Nucleus accumbens (tissue), 56 donors: Measurements from ENCODE around the gene PAPSS1.
"Not testable (repeated sequence)": the region's sequence is repeated elsewhere in the genome, so short reads cannot be mapped to it uniquely, and the experiment has no call there.

Experiments used
- DNase-seq, 56 donors: peaks; one replicate each; lab custom pipeline; 2025; lab: John Stamatoyannopoulos, UW

Gene PAPSS1

DNA sequence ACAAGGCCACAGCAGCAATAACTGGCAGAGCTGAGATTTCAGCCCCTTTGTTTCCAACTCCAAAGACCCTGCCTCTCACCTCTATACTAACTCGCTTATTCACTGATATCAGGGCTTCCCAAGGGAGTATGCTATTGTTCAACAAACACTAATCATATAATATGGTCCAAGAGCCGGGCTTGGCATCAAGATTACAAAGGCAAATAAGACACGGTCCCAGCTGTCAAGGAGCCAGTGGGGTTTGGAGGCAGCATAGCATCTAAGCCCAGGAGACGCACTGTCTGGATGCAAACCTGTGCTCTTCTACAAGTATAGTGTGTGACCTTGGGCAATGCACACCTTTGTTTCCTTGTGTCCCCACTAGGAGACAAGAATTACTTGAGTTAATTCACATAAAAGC is 28.7 kb downstream of the PAPSS1 start:
- DNase-seq, result no peak

DNA sequence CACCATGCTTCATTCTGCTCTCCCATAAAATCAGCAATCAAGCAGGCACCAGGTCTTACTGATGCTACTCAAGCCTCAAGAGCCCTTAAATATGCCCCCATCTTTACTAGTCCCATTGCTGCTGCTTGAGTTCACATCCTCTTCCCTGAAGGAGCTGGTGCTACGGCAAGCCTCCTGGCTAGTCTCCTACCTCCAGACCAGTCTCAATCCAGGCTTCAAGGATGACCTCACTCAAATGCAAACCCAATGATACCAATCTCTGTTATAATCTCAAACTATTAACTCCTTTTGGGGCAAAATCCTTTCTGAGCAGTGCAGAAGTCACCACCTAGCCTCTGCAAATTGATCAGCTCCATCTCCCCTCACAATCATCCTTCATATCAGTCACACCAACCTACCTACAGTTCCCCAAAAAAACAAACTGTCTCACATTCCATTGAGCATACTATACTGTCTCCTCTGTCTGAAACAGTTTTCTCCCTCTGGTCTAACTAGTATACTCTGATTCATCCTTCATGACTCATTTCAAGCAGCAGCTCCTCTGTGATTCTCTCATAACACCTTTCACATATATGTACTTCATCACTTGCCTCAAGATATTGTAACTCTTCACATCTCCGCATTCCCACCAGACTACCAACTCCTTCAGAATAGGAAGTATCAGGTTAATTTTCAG is 30.0 kb downstream of the PAPSS1 start:
- no peak for DNase-seq

DNA sequence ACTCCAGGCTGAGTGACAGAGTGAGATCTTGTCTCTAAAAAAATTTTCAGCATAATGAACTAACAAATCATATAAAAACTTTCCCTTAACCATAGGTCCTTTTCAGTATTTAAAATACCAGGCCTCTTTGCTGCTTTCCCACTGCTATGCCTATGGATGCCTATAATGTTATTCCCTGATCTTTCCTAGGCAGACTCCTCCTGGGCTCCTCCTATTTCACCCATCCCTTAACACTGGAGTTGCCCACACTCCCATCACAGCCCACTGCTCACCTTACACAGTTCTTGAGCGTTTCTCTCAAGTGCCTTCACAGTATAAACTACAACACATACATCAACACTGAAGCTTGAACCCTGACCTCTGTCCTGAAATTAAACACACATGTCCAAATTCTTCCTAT is 31.6 kb downstream of the PAPSS1 start:
- DNase-seq, result no peak

DNA sequence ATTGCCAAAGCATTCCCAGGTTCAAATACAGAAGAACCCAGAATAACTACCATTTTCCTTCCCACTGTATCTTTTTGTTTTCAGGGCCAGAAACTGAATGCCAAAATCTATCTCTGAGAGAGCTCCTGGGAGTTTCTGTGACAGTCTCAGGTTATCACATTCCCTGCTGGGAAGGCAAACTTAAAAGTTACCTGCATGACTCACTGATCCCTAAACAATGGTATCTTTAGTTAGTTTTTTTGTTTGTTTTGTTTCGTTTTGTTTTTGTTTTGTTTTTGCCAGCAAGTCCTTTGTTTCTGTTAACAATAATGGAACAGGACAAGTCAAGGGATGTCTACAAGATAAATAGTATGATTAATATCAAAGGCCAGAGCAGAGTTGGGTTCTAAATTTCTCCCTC is 34.3 kb downstream of the PAPSS1 start:
- no peak for DNase-seq

DNA sequence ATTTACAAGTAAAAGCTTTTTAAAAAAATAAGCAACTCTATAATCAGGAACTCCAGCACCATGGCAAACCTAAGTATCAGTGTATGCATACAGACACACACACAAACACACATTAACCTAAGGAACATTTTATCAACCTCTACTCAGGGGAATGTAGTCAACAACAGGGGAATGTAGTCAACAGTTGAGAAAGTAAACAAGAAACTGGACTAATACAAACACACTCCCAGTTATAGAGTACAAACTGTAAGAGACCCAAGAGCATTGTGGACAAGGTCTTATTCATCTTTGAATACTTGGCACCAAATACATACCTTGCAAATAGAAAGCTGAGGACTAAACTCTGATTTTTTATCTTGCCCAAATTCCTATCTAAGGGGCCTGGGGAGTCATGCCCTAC is 36.2 kb downstream of the PAPSS1 start:
- DNase-seq, result no peak

DNA sequence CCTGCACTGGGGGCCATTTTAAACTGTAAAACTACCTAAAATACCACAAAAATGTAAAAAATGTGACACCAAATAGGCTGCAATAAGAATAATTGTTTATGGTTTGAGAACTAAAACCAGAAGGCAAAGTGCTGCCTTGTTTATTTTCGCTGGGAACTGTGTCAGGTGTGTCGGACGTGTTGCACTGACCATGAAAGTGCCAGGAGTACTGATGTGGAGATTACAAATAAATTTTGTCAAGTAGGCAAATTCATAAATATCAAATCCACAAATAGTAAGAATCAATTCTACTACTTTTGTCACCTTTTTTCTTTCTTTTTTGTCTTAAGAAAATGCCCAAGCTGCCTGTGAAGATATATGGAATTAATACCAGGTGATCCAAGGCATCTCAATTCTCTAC is 37.7 kb downstream of the PAPSS1 start:
- no peak for DNase-seq

DNA sequence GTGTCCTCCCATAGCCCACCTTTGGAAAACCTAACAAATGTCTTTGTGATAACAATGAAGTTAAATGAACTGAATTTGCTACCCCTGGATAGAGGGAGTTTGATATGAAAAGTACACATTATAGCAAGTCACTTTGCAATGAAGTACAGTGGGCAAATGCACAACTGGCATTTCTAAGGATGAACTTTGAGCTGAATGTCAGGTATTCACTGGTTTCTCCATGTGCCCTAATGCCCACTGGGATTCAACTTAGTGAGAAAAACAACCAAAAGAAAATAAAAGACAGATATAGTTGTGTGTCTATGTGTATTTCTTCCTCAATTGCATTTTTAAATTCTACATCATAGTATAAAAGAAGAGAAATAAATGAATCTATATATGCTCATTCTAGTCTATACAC is 51.0 kb downstream of the PAPSS1 start:
- no peak for DNase-seq

DNA sequence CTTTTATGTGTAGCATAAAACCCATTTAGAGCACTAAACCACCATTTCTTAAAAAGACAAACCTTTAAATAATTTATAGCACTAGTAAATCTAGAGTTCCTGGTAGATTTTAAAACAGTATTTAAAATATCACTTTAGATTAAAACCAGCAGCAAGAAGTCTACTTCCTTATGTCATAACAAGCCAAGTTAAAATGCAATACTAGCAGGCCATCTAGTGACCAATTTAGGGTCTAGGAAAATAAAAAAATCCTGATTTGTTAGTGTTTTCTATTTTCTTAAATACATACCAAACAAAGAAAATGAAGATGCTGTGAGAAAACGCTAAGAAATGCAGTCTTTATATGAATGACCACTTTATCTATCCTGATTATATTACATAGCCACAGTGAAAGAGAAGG is 53.9 kb downstream of the PAPSS1 start:
- no peak for DNase-seq

DNA sequence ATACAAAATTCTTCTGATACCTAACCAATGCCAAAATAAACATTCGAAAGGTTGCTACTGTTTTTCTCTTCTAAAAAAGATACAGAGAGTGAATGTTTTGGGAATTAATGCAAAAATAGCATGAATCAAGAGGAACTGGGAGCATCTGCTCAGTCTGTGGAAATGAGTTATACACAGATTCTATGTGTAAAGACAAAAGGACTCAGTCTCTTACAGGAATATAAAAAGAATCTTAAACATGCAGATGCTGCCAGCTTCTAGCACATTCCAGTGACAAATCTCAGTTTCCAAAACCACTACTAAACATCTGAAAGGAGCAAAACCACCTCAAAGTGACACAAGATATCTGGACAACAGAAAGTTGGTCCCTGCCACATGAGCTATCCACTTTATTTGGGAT is 55.0 kb downstream of the PAPSS1 start:
- DNase-seq, result no peak

DNA sequence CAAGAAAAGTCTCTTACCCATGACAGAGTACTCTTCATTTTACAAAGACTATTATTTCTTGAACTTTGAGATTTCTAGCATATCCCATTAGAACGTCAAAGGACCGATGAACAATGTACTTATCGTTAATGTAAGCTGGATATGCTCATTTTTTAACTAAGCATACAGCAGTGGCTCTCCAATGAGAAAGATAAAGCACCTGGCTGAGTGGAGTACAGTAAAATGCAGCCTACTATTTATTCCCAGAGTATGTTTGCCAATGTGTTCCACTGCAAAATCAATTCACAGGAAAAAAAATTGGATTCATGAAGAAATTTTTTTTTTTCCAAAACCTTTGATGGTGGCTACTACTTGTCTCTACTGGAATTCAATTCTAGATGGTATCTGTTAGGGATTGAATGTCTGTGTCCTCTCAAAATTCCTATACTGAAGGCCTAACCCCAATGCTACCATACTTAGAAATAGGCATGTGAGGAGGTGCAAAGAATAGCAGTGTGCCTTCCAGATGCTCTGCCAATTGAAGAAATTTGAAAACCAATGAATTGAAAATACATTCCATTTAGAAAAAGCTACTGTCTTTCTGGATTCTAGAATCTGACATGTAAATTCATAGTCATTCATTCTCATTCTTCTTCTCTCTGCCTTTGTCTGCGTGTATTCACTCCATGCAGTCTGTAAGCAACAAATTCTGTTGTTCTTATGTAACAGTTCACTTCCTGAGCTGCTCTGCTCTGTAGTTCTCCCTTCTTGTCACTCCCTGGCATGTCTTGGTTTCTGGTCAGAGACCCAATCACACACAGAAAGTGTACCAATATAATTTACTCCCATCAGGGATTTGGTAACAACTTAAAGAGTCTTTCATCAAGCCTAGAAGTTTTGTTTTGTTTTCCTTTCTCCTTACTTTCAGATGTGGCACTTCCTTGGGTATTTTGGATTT is 61.4 kb downstream of the PAPSS1 start:
- DNase-seq, result no peak

DNA sequence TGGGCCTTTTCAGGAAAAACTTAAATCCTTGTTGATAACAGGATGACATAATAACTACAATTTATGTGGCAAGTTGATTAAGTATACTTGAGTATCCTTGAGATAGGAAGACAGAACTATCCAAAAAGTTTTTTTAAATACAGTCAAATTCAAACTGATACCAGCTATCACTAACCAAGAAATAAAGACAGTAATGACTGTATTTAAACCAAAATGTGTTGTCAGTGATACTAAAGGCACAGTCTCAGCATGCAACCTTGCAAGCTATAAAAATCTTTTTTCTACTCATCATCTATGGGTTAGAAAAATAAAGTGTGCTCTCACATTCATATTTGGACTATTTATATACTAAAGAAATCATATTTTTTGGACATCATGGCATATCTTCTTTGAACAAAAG is 64.7 kb downstream of the PAPSS1 start:
- DNase-seq, result no peak

DNA sequence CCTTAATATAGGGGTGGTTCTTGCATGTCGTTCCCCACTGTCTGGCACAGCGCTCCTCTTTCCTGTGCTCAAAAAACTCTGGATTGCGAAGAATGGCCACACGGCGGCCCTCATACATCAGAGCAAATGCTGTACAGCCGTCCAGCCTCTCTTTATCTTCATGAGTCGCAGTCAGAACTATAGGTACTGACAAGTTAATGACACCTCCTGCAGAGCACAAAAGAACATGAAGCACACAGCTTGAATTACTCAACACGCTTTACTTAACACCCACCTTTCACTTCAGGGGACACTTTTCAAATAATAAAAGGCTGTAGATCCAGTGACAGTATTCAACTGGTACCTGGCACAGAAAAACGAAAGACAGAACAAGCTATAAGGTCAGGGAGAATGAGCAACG is 65.3 kb downstream of the PAPSS1 start:
- peak in 10 of 56 donors; percentile 0 to 20 (median 7) for DNase-seq

DNA sequence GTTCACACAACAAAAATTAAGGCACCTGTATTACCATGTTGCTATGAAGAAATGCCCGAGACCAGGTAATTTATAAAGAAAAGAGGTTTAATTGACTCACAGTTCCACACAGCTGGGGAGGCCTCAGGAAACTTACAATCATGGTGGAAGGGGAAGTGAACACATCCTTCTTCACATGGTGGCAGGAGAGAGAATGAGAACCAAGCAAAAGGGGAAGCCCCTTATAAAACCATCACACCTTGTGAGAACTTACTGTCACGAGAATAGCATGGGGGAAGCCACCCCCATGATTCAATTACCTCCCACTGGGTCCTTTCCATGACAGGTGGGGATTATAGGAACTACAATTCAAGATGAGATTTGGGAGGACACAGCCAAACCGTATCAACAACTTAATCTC is 68.6 kb downstream of the PAPSS1 start:
- not testable (repeated sequence) for DNase-seq

DNA sequence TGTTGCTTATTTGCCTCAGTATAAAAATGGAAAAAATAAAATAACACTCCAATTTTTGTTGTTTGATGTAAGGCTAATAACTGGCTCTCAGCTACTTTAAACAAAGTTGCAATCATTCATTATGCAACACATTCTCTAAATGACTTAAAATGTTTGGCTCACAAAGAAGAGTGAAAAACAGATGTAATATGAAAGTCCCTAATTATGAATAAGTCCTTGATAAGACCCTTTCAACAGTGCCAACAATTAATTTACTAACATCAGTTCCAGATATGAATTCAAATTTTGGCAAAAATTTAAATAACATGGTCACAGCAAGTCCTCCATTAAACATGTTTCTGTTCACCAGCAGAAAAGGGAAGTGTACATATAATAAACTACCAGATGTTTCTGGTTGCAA is 69.8 kb downstream of the PAPSS1 start:
- DNase-seq, result no peak

DNA sequence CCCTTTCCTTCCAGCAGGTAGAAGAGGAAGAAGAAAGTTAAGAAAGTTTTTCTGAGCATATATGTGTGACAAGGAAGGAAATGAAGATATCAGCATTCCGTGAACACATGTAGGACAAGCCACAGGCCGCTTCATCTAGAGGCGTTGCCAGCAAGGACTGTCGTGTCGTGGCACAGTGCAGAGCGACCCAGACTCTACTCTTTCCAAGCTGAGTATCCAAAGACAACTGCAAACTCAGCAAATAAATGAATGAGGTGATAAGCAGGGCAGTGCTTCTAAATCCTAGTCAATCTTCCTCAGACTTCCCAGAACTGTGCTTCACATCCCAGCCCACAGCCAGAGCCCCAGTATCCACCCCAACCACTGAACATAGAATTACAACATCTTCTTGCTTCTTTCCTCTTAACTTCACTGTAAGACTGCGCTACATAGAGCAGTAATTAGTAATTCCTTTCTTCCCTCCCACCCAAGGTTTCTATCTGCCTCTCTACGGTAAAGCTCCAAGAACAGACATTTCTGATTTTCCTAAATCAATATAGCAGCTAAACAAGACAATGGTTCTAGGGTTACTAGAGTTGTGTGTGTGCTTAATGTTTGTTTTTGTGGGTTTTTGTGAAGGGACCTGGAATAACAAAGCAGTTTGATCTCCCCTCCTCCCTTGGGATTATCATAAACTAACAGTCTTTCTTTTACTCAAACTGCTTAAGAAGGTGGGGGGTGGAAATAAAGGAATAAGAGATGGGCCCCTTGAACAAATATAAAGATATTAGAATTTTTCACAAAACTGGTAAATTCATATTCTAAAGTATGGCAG is 71.6 kb downstream of the PAPSS1 start:
- no peak for DNase-seq

DNA sequence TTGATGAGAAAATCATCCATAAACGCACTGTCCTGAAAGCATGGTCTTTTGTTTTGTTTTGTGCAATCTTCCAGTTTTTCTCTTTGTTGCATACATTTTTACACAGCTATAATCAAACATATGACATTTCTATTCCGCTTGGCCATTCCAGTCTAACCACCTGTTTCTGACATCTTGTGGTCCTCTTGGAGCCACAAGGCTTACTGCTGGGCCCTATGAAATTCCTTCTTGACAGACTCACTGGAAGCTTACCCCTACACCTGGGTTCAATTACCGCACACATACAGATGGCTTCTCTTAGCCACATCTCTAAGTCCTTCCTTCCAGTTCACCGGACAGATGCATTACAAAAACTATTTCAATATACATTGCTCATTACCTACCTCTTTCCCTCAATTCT is 72.4 kb downstream of the PAPSS1 start:
- DNase-seq, result no peak

DNA sequence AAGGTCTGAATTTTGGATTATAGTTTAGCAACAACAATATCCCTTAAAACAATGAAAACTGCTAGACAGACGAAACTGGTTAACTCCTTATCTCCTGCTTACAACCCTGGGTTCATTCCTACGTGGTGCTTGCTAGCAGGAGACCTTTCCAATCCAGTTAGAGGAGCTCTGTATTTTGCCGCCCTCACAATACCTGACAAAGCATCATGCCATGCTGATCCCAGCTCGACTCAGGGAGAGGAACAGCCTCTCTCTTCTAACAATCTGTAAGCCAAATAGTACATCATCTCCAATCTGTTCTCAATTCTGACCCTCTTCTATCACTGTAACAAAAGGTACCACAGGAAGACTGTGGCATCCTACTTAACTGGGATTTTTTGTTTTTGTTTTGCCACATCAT is 74.4 kb downstream of the PAPSS1 start:
- peak in 6 of 56 donors; percentile 5 to 22 (median 20) for DNase-seq

DNA sequence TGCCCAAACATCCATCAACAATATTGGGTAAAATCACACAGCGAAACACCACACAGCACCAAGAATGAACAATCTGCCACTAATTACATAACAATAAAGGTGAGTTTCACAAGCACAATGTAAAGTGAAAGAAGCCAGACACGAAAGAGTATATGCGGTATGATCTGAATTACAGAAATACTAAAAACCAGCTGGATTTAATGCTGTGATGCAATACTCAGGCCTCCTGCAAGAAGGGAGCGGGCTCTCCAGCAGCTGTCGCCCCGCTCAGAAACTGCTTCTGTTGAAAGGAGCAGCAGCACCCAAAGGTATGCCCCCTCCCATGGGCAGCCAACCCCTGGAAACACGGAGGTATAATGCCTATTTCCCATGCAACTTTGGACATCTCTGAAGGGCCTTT is 77.0 kb downstream of the PAPSS1 start:
- DNase-seq, result no peak

DNA sequence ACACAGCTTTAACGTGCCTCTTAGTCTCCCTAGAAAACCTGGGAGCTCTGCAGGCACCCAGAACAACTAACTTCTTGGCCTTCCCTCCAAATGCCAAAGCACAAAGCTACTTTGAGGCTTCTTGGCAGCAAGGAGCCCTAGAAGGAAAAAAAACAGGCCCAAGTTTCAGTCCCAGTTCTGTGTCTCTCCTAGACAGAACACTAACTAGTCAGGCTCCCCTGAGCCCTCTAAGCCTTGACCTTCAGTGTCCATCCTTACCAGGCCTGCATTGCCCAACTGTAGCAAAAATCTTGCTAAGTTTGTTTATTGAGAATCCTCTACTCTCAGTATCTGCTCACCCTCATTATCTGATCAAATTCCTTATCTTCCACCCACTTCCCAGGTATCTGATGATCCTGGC is 79.2 kb downstream of the PAPSS1 start:
- no peak for DNase-seq

DNA sequence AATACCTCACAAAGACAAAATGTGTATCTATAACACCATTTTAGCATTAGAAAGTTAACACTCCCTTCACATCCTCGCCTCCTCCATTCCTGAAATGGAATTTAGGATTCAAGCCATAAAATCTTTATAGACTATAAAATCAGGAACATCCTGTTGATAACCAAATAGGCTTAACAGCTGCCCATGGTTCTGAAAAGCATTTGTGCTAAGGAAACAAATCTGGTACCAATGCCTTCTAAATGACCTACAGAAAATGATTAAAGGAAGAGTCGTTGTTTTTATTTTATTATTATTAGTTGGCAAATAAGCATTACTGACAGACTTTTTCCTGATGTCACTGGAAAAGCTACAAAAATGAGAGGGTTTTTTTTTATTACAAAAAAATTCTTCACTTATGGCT is 79.8 kb downstream of the PAPSS1 start:
- no peak for DNase-seq

DNA sequence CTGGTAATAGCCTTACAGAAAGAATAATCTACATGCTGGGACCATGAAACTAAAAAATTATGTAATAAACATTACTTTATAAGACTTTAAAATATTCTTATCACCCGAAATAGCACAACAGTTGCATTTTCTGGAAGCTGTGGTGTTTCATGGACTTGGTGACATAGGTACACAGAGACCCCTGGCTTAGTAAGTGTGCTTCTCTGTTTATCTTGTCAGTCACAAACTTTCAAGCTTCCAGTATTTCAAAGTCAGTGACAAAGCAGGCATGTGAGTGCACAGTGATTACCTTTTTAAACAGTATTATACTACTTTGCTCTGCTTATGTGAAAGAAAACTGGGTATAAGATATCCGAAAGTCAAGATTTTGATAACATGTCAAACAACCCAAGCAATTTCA is 84.3 kb downstream of the PAPSS1 start:
- no peak for DNase-seq
